ENCODE measurements around the gene HSD17B1.
A peak's percentile ranks its signal among the peaks of the same experiment; 100 is the strongest.
"Not testable (repeated sequence)": the region's sequence is repeated elsewhere in the genome, so short reads cannot be mapped to it uniquely, and the experiment has no call there.

Gene HSD17B1

DNA sequence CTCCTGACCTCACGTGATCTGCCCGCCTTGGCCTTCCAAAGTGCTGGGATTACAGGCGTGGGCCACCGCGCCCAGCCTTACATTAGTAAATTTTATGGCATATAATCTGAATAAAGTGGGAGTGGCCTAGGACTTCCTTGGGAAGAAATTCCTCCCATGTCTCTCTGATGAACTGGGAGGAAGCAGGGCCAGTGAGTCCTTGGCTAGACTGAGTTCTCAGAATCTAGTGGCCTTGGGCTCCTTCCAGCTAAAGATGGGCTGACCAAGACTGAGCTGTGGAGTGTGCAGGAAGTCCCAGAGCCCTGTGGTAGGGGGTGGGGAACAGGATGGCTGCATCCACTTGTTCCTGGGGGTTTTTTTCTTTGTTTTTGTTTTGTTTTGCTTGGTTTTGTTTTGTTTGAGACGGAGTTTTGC, 26.7 kb upstream of the HSD17B1 start:
- DNase-seq (ENCODE audit: low spot score): peak; percentile 46

DNA sequence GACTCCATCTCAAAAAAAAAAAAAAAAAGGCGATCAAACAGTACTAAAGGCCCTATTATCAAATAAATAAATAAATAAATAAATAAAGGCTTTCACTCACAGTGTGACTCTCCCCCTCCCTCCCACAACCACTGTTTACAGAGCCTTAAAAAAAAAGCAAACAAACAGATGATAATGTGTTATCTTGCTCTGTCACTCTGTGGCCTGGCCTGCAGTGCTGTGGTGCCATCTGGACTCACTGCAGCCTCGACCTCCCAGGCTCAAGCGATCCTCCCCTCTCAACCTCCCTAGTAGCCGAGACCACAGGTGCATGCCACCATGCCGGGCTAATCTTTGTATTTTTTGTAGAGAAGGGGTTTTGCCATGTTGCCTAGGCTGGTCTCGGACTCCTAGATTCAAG, 24.8 kb upstream of the HSD17B1 start:
- DNase-seq (ENCODE audit: low spot score): no peak

DNA sequence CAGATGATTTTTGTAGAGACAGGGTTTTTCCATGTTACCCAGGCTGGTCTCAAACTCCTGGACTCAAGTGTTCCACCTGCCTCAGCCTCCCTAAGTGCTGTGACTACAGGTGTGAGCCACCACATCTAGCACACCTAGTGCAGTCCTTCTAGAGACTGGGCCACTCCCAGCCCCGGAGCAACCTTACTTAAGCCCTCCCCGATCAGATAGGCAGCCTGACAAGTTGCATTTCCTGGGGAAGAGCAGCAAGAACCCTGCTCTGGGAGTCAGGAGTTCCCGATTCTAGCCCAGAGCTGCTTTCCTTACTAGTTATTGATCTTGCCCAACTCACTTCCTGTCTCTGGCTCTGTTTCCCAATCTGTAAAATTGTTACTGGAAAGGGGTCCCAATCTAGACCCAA, 23.7 kb upstream of the HSD17B1 start:
- DNase-seq (ENCODE audit: low spot score): no peak

DNA sequence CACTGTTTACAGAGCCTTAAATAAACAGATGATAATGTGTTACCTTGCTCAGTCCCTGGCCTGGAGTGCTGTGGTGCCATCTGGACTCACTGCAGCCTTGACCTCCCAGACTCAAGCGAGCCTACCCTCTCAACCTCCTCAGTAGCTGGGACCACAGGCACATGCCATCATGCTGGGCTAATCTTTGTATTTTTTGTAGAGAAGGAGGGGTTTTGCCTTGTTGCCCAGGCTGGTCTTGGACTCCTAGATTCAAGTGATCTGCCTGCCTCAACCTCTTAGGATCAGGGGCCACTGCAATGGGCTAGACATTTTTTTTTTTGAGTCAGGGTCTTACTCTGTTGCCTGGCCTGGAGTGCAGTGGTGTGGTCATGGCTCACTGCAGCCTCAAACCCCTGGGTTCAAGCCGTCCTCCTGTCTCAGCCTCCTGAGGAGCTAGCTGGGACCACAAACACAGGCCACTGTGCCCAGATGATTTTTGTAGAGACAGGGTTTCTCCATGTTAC, 21.7 kb upstream of the HSD17B1 start:
- no peak for DNase-seq (ENCODE audit: low spot score)

DNA sequence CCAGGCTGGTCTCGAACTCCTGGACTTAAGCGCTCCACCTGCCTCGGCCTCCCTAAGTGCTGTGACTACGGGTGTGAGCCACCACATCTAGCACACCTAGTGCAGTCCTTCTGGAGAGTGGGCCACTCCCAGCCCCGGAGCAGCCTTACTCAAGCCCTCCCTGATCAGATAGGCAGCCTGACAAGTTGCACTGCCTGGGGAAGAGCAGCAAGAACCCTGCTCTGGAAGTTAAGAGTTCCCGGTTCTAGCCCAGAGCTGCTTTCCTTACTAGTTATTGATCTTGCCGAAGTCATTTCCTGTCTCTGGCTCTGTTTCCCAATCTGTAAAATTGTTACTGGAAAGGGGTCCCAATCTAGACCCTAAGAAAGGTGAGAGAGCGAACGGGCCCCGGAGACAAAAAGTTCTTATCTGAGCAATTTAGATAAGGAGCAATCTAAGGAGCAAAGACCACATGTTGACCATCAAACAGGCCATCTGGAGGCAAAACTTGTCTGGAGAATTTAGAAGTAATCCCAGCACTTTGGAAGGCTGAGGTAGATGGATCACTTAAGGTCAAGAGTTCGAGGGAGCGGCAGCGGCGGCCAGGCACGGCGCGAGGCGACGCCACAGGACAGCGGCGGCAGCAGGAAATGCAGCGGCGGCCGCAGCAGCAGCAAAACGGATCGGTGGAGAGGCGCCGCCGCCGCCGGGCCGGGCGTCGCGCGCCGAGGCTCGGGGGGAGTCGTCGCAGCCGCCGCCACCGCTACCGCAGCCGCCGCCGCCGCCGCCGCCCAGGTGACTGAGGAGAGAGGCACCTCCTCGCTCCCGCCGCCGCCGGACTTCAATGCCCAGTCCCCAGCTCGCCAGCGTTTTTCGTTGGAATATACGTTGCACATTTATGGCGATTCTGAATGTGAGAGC, 21.0 kb upstream of the HSD17B1 start:
- peak; percentile 41 for DNase-seq (ENCODE audit: low spot score)

DNA sequence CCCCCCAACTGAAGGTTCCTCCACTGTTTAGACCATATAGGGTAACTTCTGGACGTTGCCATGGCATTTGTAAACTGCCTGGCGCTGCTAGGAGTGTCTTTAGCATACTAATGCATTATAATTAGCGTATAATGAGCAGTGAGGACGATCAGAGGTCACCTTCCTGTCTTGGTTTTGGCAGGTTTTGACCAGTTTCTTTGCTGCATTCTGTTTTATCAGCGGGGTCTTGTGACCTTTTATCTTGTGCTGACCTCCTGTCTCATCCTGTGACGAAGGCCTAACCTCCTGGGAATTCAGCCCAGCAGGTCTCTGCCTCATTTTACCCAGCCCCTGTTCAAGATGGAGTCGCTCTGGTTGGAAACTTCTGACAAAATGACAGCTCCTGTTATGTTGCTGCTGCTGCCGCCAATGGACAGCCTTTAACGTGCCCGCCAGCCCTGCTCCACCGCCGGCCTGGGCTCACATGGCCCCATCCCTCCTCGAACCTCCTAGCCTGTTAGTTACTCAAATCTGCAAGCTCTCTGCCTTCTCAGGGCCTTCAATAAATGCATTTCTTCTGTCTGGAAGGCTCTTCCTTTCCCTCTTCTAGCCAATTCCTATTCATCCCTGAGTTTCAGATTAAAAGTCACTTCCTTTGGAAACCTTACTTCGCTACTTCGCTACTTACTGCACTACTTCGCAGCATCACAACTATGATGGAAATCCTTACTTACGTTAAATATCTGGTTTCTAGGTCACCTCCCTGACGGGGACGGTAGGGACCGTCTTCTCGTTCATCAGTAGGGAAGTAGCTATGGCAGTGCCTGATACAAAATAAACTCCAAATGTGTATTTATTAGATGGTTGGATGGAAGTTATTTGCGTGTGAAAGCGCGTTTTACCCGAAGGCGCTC, 17.3 kb upstream of the HSD17B1 start:
- no peak for DNase-seq (ENCODE audit: low spot score)

DNA sequence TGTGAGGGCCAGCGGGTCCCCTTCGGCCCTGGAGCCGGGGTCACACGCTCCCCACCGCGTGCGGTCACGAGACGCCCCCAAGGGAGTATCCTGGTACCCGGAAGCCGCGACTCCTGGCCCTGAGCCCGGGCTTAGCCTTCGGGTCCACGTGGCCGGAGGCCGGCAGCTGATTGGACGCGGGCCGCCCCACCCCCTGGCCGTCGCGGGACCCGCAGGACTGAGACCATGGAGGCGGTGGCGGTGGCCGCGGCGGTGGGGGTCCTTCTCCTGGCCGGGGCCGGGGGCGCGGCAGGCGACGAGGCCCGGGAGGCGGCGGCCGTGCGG, 16.7 kb upstream of the HSD17B1 start, which contains the start of gene NAGLU:
Gene NAGLU (plus strand): TSS at position 194 of the 324 bp plus-strand sequence. CDS start 32 bp downstream, at position 226.
- DNase-seq (ENCODE audit: low spot score): peak; percentile 100

DNA sequence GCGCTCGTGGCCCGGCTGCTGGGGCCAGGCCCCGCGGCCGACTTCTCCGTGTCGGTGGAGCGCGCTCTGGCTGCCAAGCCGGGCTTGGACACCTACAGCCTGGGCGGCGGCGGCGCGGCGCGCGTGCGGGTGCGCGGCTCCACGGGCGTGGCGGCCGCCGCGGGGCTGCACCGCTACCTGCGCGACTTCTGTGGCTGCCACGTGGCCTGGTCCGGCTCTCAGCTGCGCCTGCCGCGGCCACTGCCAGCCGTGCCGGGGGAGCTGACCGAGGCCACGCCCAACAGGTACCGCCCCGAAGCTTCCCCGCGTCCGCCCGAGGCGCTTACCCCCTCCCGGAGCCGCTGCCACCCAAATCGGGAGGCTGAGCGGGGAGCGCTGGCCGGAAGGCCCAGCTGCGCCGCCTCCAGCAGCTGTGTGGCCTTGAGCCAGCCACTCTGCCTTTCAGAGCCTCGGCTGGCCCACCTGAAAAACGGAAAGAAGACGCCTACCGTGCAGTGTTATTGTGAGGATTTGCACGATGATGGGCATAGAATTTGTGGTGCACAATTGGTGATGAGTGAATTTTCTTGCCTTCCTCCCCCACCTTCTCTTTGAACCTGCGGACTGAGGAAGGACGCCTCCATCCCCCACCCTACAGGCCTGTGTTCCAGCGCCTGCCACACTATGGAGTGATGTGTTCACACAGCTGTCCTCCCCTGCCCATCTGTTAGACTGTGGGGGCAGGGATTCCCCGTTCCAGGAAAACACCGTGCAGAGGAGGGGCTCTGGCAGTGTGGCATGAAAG, 16.2 kb upstream of the HSD17B1 start:
- DNase-seq (ENCODE audit: low spot score): peak; percentile 93

DNA sequence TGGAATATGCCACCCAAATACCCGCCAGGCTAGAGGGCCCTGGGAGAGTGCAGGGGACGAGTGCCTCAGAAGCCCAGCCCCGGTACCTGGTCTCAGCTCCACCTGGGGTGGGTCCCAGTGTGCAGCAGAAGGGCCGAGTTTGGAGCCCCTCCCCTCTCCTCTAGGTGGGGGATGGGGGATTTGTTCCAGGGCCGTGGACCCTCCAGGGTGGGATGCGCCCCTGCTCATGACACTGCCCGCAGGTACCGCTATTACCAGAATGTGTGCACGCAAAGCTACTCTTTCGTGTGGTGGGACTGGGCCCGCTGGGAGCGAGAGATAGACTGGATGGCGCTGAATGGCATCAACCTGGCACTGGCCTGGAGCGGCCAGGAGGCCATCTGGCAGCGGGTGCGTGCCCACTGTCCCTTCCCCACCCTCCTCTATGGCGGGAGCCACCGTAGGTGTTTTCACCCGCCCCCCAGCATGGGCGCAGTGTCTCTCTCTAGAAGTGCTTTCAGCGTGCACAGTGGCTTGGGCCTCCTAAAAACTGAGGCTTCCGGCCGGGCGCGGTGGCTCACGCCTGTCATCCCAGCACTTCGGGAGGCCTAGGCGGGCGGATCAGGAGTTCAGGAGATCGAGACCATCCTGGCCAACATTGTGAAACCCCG, 15.4 kb upstream of the HSD17B1 start:
- DNase-seq (ENCODE audit: low spot score): no peak

DNA sequence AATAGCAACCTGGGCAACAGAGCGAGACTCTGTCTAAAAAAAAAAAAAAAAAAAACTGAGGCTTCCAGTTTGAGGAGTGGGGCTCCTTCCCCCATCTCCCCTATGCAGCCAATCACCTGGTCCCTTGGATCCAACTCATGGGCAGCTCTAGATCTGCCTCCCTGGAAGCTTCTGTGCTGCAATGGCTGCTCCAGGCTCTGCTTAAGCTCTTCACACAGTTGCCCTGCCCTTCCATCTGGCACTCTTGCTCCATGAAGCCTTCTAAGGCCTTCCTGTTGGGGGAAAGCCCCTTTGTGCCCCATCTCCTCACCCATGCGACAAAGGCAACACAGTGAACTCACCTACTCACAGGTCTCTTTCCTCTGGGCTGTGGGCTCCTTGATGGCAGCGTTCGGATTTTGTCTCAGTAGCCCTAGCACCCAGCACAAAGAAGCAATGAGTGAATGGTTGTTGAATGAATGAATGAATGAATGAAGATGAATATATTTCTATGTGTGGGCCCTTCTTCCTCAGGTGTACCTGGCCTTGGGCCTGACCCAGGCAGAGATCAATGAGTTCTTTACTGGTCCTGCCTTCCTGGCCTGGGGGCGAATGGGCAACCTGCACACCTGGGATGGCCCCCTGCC, 14.8 kb upstream of the HSD17B1 start:
- no peak for DNase-seq (ENCODE audit: low spot score)

DNA sequence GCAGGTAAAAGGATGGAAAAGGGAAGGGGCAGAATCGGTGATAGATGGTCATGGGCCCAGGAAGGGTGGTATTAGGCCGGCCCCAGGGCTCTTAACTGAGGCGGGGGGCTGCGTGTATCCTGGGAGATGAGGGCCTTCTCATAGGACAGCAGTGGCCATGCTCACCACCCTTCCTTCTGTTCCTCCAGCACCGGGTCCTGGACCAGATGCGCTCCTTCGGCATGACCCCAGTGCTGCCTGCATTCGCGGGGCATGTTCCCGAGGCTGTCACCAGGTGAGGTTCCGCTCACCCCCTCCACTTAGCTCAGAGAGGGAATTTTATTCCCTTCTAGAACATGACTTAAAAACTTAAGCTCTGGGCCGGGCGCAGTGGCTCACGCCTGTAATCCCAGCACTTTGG, 14.2 kb upstream of the HSD17B1 start:
- no peak for DNase-seq (ENCODE audit: low spot score)

DNA sequence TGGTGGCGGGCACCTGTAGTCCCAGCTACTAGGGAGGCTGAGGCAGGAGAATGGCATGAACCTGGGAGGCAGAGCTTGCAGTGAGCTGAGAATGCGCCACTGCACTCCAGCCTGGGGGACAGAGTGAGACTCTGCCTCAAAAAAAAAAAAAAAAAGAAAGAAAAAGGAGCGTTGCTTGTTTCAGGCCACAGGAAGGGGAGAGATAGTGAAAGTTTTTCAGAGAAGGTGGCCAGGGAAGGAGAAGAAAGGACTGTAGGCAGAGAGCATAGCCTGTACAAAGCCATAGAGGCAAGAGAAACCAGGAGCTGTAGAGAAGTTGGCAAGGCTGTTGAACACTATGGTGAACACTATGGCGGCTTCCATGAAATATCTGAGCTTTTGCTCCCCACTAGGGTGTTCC, 12.2 kb upstream of the HSD17B1 start:
- DNase-seq (ENCODE audit: low spot score): not testable (repeated sequence)

DNA sequence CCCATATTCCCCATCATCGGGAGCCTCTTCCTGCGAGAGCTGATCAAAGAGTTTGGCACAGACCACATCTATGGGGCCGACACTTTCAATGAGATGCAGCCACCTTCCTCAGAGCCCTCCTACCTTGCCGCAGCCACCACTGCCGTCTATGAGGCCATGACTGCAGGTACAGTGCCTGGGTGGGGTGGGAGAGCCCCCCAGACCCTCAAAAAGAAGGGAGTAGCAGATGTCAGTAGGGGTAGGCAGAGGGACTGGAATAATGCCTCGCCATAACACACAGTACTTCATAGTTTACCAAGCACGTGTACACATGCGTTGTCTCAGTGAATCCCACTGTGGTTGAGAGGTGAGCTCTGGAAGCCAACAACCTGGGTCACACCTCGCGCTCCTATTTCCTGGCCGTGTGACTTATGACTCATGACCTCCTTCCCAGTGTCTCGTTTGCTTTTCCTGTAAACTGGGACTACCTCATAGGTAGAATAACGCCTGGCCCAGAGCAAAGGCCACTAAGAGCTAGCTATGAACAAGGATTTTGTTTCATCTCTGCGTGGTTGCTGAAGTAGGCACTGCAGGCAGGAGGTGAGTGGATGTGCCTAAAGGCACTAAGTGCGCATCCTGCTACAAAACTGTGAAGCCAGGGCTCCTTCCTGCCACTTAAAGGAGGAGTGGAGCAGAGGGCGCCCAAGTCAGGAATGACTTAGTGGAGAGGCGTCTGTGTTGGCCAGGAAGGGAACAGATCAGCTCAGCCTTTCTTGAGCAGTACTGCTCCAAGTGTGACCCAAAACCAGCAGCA, 11.5 kb upstream of the HSD17B1 start:
- no peak for DNase-seq (ENCODE audit: low spot score)

DNA sequence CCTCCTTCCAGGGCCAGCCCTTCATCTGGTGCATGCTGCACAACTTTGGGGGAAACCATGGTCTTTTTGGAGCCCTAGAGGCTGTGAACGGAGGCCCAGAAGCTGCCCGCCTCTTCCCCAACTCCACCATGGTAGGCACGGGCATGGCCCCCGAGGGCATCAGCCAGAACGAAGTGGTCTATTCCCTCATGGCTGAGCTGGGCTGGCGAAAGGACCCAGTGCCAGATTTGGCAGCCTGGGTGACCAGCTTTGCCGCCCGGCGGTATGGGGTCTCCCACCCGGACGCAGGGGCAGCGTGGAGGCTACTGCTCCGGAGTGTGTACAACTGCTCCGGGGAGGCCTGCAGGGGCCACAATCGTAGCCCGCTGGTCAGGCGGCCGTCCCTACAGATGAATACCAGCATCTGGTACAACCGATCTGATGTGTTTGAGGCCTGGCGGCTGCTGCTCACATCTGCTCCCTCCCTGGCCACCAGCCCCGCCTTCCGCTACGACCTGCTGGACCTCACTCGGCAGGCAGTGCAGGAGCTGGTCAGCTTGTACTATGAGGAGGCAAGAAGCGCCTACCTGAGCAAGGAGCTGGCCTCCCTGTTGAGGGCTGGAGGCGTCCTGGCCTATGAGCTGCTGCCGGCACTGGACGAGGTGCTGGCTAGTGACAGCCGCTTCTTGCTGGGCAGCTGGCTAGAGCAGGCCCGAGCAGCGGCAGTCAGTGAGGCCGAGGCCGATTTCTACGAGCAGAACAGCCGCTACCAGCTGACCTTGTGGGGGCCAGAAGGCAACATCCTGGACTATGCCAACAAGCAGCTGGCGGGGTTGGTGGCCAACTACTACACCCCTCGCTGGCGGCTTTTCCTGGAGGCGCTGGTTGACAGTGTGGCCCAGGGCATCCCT, 9.3 kb upstream of the HSD17B1 start:
- DNase-seq (ENCODE audit: low spot score): no peak

DNA sequence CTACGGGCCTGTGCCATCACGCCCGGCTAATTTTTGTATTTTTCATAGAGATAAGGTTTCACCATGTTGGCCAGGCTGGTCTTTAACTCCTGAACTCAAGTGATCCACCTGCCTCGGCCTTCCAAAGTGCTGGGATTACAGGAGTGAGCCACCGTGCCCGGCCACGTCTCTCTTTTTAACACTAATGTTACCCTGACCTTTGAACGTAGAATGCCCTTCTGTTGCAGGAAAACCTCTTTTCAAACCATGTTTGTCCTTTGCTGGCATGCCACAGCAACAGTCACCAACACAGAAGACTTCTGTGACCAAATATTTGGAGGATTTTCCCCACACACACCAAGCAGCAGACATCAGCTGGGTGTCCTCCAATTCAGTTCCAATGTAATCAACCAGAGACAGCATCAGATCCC, 7.8 kb upstream of the HSD17B1 start:
- DNase-seq (ENCODE audit: low spot score): no peak

DNA sequence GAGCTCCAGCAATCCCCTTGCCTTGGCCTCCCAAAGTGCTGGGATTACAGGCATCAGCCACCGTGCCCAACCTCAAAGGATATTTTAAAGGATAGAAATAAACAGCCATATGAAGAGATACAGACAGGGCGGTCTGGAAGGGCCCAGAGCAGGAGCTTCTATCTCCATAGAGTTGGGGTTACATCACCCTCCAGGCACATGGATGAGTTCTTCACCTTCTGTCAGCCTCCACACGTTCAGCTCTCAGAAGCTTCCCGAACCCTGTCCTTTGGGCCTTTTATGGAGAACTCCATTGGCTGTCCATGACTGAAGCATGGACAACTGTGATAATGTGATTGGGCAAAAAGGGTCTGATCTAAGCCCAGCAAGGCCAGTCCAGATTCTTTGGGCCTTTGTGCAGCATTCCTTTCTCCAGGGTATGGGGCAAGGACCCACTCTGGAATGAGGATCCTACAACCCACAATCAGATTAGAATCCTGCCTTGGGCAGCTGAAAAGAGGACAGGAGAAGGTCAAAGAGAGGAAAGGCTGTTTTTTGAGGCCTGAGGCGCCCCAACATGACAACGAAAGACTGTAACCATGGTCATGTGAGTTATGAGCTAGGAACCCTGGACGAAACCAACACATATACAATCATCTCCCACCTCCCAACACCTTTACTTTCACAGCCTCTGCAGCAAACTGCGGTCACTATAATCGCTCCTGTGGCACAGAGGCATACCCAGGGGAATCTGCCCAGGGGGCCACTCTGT, 6.8 kb upstream of the HSD17B1 start:
- DNase-seq (ENCODE audit: low spot score): not testable (repeated sequence)

DNA sequence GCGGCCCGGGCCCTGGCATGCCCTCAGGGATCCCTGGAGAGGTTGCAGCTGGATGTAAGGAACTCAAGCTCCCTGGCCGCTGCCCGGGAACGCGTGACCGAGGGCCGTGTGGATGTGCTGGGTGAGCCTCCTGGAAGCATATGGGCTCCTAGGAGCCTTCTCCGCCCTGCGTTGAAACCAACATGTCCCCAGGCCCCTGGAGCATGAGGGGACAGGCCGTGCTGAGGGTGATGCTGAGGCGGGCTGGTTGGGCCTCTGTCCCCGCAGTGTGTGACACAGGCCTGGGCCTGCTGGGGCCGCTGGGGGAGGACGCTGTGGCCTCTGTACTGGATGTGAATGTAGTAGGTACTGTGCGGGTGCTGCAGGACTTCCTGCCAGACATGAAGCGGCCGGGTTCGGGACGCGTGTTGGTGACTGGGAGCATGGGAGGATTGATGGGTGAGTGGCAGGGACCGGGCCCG, 5.7 kb upstream of the HSD17B1 start:
- no peak for DNase-seq (ENCODE audit: low spot score)

DNA sequence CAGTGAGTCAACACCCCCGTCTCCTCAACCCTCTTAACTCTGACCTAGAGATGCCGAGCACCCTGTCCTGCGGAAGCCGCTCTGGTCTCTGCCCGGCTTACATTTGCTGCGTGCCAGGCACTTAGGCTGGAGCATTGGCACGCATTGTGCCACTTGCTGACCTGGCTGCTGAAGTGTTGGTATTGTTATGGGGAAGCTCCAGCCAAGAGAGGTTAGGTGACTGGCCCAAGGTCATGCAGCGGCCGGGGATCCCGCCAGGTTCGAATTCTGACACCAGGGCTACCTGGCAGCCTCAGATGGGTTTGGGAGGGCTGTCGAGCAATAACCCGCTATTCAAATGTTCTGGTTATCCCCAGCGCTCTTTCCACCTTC, 5.0 kb upstream of the HSD17B1 start:
- DNase-seq (ENCODE audit: low spot score): no peak
